Measurements from ENCODE around the gene IQCH.
A peak's percentile ranks its signal among the peaks of the same experiment; 100 is the strongest.
"Not testable (repeated sequence)": the region's sequence is repeated elsewhere in the genome, so short reads cannot be mapped to it uniquely, and the experiment has no call there.

IQCH gene

GRCh38 chr15:67228286-67228685 is 26.3 kb upstream of the IQCH start:
- TF ChIP-seq CTCF (conservative IDR thresholded peaks at IDR 0.05): no peak

GRCh38 chr15:67230504-67230903 is 24.1 kb upstream of the IQCH start:
- TF ChIP-seq ZFX (IDR thresholded peaks at IDR 0.05) (no peak), CTCF (conservative IDR thresholded peaks at IDR 0.05) (no peak)
- no peak overlapping the region for H3K27ac ChIP-seq

More at GRCh38 chr15:67228286-67228685, 26.3 kb upstream of the IQCH start:
- no peak overlapping the region for H3K27ac ChIP-seq

GRCh38 chr15:67232591-67232990 is 22.0 kb upstream of the IQCH start:
- TF ChIP-seq CTCF (conservative IDR thresholded peaks at IDR 0.05) (no peak), ZFX (IDR thresholded peaks at IDR 0.05) (no peak)
- H3K27ac ChIP-seq: no peak overlapping the region

GRCh38 chr15:67240235-67241131 is 14.1 kb upstream of the IQCH start:
- no peak overlapping the region for H3K27ac ChIP-seq
- TF ChIP-seq CTCF (conservative IDR thresholded peaks at IDR 0.05) (peak; percentile 77), ZFX (IDR thresholded peaks at IDR 0.05) (no peak)

- H3K27ac ChIP-seq: no peak overlapping the region
- TF ChIP-seq ZFX (IDR thresholded peaks at IDR 0.05) (no peak), CTCF (conservative IDR thresholded peaks at IDR 0.05) (no peak)
These were observed 13.3 kb upstream of the IQCH start for GRCh38 chr15:67241132-67241855.

- TF ChIP-seq ZFX (IDR thresholded peaks at IDR 0.05): no peak
- no peak overlapping the region for H3K27ac ChIP-seq
These were observed 11.9 kb upstream of the IQCH start for GRCh38 chr15:67242708-67243111.

GRCh38 chr15:67244971-67245478 is 9.6 kb upstream of the IQCH start:
- H3K27ac ChIP-seq: no peak overlapping the region
- TF ChIP-seq CTCF (conservative IDR thresholded peaks at IDR 0.05) (no peak), ZFX (IDR thresholded peaks at IDR 0.05) (no peak)

GRCh38 chr15:67246606-67247005 is 8.0 kb upstream of the IQCH start:
- H3K27ac ChIP-seq: not testable (repeated sequence)
